Measurements from ENCODE around the gene UBXN7.
"Not testable (repeated sequence)": the region's sequence is repeated elsewhere in the genome, so short reads cannot be mapped to it uniquely, and the experiment has no call there.

Gene UBXN7

DNA sequence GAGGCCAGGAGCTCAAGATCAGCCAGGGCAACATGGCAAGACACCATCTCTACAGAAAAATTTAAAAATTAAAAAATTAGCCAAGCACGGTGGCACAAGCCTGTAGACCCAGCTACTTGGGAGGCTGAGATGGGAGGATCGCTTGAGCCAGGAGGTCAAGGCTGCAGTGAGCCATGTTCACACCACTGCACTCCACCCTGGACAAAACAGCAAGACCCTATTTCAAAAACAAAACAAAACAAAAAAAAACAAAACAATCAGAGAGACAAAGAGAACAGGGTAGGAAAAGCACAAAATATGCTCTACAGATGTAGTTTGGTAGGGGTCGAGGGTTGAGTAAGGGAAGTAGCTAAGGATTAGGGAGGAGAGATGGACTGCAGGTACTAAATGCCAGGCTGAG lies 117.6 kb downstream of the UBXN7 start:
- no peak for DNase-seq

DNA sequence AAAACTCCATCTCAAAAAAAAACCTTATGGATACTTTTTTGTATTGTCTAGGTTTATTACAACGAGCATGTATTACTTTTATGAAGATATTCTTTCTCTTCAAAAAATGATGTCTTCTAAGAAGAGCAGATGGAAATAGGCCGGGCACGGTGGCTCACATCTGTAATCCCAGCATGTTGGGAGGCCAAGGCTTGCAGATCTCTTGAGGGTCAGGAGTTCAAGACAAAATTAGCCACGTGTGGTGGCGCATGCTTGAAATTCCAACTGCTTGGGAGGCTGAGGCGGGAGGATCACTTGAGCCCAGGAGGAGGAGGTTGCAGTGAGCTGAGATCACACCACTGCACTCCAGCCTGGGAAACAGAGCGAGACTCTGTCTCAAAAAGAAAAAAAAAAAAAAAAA lies 118.1 kb downstream of the UBXN7 start:
- DNase-seq, result not testable (repeated sequence)

DNA sequence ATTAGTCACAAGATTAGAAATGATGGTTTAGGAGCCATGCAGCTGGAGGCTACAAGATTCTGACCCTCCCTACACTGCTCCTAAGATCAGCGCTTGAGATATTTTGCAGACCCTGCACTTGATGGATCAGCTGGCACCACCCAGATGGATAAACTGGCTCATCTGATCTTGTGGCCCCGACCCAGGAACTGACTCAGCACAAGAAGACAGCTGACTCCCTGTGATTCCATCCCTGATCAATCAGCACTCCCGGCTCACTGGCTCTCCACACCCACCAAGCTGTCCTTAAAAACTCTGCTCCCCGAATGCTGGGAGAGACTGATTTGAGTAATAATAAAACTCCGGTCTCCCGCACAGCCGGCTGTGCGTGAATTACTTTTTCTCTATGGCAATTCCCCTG lies 129.3 kb downstream of the UBXN7 start:
- DNase-seq, result not testable (repeated sequence)

DNA sequence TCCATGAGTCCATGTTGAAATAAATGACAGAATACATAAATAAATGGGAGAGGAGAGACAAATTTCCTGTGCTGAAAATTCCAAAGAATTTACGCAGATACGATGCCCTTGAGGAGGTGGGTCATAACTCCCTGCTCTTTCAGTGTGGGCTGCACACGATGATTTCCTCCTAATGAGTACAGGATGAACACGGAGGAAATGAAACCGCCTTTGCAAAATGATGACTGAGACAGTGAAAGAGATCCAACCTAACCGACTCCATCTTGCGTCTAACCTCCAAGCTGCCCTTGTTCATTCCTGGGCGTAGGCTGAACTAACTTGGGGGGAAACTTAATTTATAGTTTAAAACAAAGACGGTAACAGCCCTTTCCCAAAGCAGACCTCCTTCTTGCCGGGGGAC lies 129.7 kb downstream of the UBXN7 start:
- not testable (repeated sequence) for DNase-seq

DNA sequence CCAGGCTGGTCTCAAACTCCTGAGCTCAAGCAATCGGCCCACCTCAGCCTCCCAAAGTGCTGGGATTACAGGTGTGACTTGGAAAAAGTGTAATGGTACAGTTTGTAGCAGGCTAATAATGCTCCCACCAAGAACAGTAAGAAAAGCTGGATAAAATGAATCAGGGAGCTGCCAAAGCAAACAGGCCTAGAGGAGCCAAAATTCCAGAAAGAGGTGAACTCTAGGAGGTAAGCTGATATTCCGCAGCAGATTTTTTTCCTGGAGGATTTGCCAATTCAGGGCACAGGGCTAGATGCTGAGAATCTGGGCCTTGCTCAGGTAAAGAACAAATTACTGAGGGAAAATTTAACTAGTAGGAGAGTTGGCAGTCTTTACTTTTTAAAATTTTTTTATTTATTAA lies 133.7 kb downstream of the UBXN7 start:
- no peak for DNase-seq

All from stimulated activated CD4-positive, alpha-beta T cell treated with anti-CD3 and anti-CD28 coated beads, Interleukin-1b, Interleukin-23, amount 100 ng/mL, for 48 hours (primary cell).